ENCODE results near the gene KLHL8.

Gene KLHL8

DNA sequence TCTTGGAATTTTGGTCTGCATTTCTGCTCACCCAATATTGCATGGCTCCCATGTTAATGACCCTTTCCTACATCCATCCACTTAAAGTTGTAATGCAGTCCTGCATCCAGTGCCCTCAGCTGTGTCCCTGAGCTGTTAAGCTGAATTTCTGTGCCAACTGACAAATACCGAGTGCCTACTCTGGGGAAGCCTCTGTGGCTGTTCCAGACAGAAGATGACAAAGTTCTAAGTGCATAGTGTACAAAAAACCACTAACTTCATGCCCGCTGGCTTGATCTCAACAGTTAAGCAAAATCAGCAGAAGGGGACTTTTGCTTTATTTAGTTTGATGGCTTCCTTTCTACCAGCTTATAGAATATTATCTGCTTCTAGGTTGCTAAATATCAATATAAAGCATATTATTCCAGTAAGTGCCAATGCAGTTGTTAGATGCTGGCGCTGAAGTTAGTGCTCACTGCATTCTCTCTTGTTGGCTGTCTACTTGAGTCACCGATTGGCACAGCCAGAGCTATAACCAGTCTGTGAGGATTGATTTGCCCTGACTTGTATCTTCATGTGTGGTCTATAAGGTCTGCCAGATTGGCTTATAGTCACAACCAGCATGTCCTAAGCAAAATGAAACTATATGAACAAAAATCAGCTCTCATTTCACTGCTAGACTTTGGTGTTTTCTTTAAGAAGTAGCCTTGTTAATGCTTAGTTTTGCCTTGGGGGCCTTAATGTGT, 98.9 kb downstream of the KLHL8 start:
- DNase-seq (ENCODE audit: low read depth in 2 of 2), result no peak

DNA sequence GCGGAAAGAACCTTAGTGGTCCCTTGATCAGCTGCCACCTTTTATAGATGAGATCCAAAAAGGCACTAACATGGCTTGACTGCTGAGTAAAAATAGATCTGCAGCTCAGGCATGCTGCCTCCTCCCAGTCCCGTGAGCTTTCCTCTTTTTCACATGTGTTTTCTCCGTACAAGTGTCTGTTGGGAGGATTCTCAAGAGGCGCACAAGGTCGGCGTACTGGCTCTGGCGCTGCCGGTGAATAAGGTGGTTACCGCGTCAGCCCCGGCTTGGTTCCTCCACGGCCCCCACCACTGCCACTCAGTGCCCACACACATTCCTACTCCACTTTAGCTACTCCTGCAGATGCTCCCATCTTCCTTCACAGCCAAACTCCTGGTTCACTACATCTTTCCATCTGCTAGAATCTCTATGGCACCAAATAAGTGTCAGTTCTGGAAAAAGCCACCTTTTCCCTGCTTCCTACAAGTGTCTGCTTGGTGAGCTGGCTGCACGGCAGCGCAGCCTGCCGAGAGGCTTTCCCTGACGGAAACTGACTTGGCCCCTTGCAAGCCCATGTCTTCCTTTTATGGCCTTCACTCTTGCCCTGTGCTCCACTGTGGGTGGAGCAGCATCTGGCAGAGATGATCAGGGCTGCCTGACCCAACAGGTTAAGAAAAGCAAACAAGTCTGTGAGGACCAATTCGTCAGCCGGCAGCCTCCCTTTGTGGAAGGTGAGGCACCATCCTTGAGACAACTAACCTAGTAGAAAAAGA, 99.8 kb downstream of the KLHL8 start:
- no peak for DNase-seq (ENCODE audit: low read depth in 2 of 2)

DNA sequence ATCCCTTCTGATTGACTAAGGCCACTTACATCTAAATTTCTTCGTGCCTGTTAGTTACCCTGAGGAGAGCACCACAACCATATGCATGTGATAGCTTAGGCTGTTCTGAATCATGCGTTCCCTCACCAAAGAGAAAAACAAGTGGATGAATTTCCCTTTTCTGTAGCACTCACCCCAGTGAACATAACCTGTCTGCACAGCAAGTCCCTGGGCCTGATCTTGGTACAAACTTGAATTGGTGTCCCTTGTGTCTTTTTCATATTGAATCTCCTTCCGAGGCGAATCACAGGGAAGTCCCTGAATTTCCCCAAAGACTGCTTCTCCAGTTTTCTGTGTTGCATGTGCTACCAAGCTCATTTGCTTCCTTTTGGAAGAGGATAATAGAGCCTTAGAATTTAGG, 100.4 kb downstream of the KLHL8 start:
- no peak for DNase-seq (ENCODE audit: low read depth in 2 of 2)

DNA sequence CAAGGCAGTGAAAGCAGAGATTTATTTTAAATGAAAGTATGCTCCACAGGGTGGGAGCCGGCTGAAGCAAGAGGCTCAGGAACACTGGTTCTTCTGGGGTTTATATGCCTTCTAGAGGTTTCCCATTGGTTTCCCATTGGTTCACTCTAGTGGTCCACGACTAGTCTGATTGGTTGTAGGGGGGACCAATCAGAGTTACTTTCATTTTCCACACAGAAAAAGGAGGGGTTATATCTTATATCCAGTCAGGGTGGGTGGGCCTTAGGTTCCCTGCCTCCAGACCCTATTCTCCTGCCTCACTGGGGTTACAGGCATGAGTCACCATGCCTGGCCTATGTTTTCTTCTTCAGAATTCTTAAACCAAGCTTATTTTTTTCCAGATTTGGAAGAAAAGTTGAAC, 101.6 kb downstream of the KLHL8 start:
- no peak for DNase-seq (ENCODE audit: low read depth in 2 of 2)

DNA sequence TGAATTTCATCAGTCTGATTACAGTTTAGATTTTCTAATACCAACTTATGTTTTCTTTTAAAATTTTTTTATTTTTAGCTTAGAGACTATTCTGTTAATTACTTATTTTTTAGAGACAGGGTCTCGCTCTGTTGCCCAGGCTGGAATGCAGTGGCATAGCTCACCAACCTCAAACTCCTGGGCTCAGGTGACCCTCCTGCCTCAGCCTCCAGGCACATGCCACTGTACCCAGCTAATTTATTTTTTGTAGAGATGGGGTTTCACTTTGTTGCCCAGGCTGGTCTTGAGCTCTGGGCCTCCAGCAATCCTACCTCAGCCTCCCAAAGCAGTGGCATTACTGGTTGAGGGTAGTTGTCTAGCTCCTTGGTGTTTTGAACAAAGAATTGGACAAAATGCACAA, 102.0 kb downstream of the KLHL8 start:
- DNase-seq (ENCODE audit: low read depth in 2 of 2), result no peak

DNA sequence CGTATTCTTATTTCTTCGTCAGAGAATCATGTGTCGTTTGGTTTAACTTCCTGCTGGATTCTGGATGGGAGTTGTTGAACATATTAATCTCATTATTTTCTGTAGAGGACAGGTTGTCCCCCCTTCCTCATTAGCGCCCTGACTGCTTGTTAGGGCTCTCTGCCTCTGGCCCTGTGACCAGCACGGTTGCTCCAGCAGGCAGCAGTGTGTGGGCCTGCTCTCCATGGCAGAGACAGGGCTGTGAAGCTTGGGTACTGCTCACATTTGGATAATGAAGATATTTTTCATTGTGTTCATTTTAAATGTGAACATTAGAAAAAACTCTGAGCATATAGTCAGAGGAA, 102.7 kb downstream of the KLHL8 start:
- no peak for DNase-seq (ENCODE audit: low read depth in 2 of 2)

DNA sequence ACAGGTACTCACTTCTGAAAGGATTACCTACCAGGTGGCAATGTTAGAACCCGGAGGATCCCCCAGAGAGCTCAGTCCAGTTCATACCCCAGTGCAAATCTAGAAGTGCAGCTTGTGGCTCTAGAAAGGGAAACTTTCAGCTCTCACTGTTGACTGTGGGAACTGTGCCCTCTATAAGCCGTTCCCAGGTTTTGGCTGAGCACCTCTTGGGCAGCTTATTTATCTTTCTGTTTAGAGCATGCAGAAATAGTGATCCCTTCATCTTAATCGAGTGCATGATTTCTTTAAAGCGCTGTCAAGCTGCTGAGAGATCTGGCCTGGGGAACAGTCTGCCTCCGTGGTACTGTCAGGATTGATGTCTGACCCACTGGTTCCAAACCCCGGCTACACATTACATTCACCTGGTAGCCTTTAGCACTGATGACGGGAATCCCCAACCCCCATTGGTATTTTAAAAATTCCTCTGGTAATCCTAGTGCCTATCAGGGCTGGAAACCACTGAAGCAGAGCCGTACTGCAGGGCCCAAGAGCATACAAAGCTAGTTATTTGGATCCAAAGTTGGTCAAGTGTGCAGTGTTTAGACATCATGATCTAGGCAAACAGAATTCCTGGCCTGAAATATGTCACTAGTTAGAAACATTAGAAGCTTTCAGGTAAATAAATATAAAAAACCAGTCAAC, 103.2 kb downstream of the KLHL8 start:
- DNase-seq (ENCODE audit: low read depth in 2 of 2), result no peak

DNA sequence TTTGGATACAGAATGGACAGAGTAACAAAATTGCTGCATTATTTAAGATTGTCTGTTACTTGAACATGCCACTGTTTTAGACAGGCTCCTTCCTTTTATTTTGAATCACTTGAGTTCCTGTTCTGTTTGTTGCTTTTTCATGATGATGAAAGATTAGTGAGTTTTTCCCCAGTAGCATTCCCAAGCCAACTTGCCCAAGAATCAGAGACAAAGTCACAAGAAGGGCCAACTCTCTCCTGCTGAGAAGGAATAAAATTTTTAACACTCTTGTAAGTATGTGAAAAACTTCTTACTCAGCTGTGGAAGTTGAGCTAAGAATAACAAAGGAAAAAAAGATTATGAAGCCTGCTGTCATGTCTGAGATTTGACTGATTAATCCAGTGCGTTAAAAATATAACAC, 104.2 kb downstream of the KLHL8 start:
- DNase-seq (ENCODE audit: low read depth in 2 of 2), result no peak

DNA sequence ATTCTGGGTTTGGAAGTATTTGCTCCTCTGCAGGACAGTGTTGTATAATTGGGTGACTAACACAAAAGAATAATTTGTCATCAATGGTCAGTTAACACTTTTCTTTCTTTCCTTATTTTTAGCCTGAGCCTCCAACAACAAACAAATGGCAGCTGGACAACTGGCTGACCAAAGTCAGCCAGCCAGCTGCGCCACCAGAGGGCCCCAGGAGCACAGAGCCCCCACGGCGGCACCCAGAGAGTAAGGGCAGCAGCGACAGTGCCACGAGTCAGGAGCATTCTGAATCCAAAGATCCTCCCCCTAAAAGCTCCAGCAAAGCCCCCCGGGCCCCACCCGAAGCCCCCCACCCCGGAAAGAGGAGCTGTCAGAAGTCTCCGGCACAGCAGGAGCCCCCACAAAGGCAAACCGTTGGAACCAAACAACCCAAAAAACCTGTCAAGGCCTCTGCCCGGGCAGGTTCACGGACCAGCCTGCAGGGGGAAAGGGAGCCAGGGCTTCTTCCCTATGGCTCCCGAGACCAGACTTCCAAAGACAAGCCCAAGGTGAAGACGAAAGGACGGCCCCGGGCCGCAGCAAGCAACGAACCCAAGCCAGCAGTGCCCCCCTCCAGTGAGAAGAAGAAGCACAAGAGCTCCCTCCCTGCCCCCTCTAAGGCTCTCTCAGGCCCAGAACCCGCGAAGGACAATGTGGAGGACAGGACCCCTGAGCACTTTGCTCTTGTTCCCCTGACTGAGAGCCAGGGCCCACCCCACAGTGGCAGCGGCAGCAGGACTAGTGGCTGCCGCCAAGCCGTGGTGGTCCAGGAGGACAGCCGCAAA, 106.0 kb downstream of the KLHL8 start:
- DNase-seq (ENCODE audit: low read depth in 2 of 2), result no peak

DNA sequence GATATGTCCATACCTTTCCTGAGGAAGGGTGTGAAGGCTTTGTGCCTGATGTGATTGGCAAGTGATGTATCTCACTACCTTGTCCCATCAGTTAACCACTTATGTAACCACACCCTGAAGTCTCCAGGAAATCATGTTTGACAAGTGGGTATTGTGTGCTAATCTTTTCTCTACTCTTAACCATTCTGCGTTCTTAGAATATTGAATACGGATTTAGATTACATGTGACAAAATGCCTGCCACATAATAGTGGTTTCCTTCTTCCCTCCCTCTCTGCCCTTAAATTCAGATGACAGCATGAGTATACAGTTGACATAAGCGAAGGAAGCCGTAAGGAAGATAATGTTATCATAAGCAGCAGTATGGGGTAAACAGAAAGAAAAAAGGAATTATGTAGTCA, 108.4 kb downstream of the KLHL8 start:
- no peak for DNase-seq (ENCODE audit: low read depth in 2 of 2)

Data from stimulated activated CD4-positive, alpha-beta T cell treated with anti-CD3 and anti-CD28 coated beads, Interleukin-1b, Interleukin-23, amount 100 ng/mL, for 4 hours (primary cell).